Activated T-helper 2 cell treated with anti-CD3 and anti-CD28 coated beads, Interferon-gamma antibody, Interleukin-2, Interleukin-4, amounts not matched to agents 10 μg/mL and 5 μg/mL and 100 μg/mL, durations not matched to agents 14 hours and 24 hours and 36 hours (primary cell): Measurements from ENCODE around the gene PHTF2. TPM values are rescaled to one million over a fixed set of nuclear protein-coding genes. Genes with fewer than 3 reads are reported as not detected.
A peak's percentile ranks its signal among the peaks of the same experiment; 100 is the strongest.
"Not testable (repeated sequence)": the region's sequence is repeated elsewhere in the genome, so short reads cannot be mapped to it uniquely, and the experiment has no call there.

Source experiments
- DNase-seq: peaks from one replicate; pipeline ENCODE4 v3.0.0; 2021; ENCODE audit warnings: low spot score
- H3K27ac Mint-ChIP-seq: one replicate; pipeline ENCODE4 v1.8.0; 2021; ENCODE audit warnings: mixed read lengths
- H3K27me3 Mint-ChIP-seq: one replicate; pipeline ENCODE4 v1.8.0; 2021; ENCODE audit warnings: low read depth, mixed read lengths
- H3K36me3 Mint-ChIP-seq: one replicate; pipeline ENCODE4 v1.8.0; 2021; ENCODE audit warnings: low read depth, mixed read lengths
- H3K4me1 Mint-ChIP-seq: one replicate; pipeline ENCODE4 v1.8.0; 2021; ENCODE audit warnings: low read depth, mixed read lengths
- H3K4me3 Mint-ChIP-seq: one replicate; pipeline ENCODE4 v1.8.0; 2021; ENCODE audit warnings: low read depth, mild to moderate bottlenecking, moderate library complexity, mixed read lengths
- H3K9me3 Mint-ChIP-seq: one replicate; pipeline ENCODE4 v1.8.0; 2021; ENCODE audit warnings: mixed read lengths
- intact Hi-C: fragments of 100-400 bp; cut with micrococcal nuclease; formaldehyde crosslinking; loops from one replicate; pipeline ENCODE4 v1.15.1; 2023
- total RNA-seq: library from RNA; stranded (reverse); gene quantifications from 2 replicates; pipeline ENCODE4 v1.2.3, GENCODE V29; 2022

The PHTF2 gene
- total RNA-seq, 1 donor from 2014 or later, result 31.8 TPM

DNA sequence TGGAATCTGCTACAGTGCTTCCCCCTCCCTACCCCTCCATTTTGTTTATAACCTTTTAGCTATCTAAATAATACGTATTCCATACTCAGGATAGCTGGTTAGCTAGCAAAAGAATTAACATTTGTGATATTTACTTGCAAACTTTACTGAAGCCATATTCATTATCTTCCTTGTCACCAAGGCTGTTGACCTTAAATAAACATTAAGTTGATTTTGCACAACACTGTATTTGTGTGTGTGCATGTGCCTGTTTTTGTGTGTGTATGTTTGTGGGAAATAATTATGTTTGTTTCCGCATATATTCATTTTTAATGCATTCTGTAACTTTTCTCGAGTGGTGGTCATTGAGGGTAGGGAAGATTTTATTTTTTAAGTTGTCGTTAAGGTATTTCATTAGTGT, 16.2 kb upstream of the PHTF2 start:
- intact Hi-C loops, result no loop called here
- DNase-seq, result no peak
- peaks cover 9% of the 10 kb centered on the region for H3K4me1 Mint-ChIP-seq

DNA sequence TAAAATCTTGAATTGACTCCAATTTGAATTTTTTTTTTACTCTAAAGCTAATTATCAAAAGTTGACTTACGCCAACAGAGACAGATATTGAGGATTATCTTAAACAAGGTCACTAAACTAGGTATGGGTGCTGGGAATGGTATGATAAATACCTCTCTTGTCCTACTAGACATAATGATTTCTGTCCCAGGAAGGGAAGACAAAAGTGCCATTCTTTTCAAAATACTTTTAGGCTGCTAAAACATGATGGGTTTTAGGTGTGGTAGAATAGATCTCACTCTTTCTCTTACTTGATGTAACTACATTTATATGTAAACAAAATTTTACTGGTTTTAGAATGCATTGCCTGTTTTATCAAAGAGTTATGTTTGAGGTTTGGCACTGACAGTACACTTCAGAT, 15.5 kb upstream of the PHTF2 start:
- Mint-ChIP-seq H3K9me3 (no peaks in the 10 kb centered on the region), H3K27me3 (no peaks in the 10 kb centered on the region), H3K4me3 (no peak overlapping the region), H3K27ac (no peak overlapping the region), H3K4me1 (peaks cover 9% of the 10 kb centered on the region), H3K36me3 (peaks cover 53% of the 10 kb centered on the region)
- intact Hi-C loops, result no loop called here
- no peak for DNase-seq

More for the DNA sequence above, 16.2 kb upstream of the PHTF2 start:
- H3K27ac Mint-ChIP-seq, result no peak overlapping the region
- H3K36me3 Mint-ChIP-seq, result peaks cover 56% of the 10 kb centered on the region
- no peaks in the 10 kb centered on the region for H3K9me3 Mint-ChIP-seq
- no peak overlapping the region for H3K4me3 Mint-ChIP-seq
- H3K27me3 Mint-ChIP-seq, result no peaks in the 10 kb centered on the region

GRCh38 chr7:77783545-77783944, 15.0 kb upstream of the PHTF2 start:
- intact Hi-C loops, result no loop called here
- no peak for DNase-seq
- Mint-ChIP-seq H3K36me3 (peaks cover 50% of the 10 kb centered on the region), H3K4me1 (peaks cover 10% of the 10 kb centered on the region), H3K9me3 (no peaks in the 10 kb centered on the region), H3K4me3 (no peak overlapping the region), H3K27me3 (no peaks in the 10 kb centered on the region), H3K27ac (no peak overlapping the region)

DNA sequence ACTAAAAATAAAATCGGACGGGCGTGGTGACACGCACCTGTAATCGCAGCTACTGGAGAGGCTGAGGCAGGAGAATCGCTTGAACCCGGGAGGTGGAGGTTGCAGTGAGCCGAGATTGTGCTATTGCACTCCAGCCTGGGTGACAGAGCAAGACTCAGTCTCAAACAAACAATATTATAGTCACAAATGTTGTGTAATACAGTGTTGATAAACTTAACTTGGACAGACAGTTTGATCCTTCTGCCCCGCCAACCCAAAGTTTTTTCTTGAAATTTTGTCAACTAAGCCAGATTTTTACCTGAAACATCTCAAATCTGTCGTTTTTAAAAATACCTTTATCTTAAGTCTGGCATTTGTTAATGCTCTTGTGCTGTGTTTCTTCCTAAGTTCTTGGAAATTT, 14.1 kb upstream of the PHTF2 start:
- H3K27ac Mint-ChIP-seq, H3K9me3 Mint-ChIP-seq, DNase-seq, intact Hi-C loops, H3K27me3 Mint-ChIP-seq, H3K4me3 Mint-ChIP-seq: not testable (repeated sequence)
- Mint-ChIP-seq H3K4me1 (peaks cover 14% of the 10 kb centered on the region), H3K36me3 (peaks cover 49% of the 10 kb centered on the region)

GRCh38 chr7:77786018-77786417, 12.6 kb upstream of the PHTF2 start:
- H3K27ac Mint-ChIP-seq, result no peak overlapping the region
- no peaks in the 10 kb centered on the region for H3K9me3 Mint-ChIP-seq
- H3K27me3 Mint-ChIP-seq, result no peaks in the 10 kb centered on the region
- H3K4me1 Mint-ChIP-seq, result peaks cover 8% of the 10 kb centered on the region
- intact Hi-C loops, result no loop called here
- no peak for DNase-seq
- H3K36me3 Mint-ChIP-seq, result peaks cover 38% of the 10 kb centered on the region
- H3K4me3 Mint-ChIP-seq, result no peak overlapping the region

GRCh38 chr7:77786741-77787140, 11.8 kb upstream of the PHTF2 start:
- Mint-ChIP-seq H3K27ac (no peak overlapping the region), H3K4me3 (no peak overlapping the region), H3K36me3 (peaks cover 35% of the 10 kb centered on the region), H3K4me1 (peaks cover 8% of the 10 kb centered on the region), H3K27me3 (no peaks in the 10 kb centered on the region), H3K9me3 (no peaks in the 10 kb centered on the region)
- intact Hi-C loops, result no loop called here
- no peak for DNase-seq

GRCh38 chr7:77788327-77788902, 10.2 kb upstream of the PHTF2 start:
- no peak overlapping the region for H3K27ac Mint-ChIP-seq
- no peaks in the 10 kb centered on the region for H3K27me3 Mint-ChIP-seq
- H3K9me3 Mint-ChIP-seq, result no peaks in the 10 kb centered on the region
- no peak overlapping the region for H3K4me3 Mint-ChIP-seq
- H3K36me3 Mint-ChIP-seq, result peaks cover 25% of the 10 kb centered on the region
- no peak for DNase-seq
- intact Hi-C loops, result no loop called here
- H3K4me1 Mint-ChIP-seq, result peaks cover 5% of the 10 kb centered on the region

- Mint-ChIP-seq H3K9me3 (no peaks in the 10 kb centered on the region), H3K27me3 (no peaks in the 10 kb centered on the region), H3K4me1 (peaks cover 19% of the 10 kb centered on the region), H3K36me3 (peaks cover 20% of the 10 kb centered on the region), H3K27ac (no peak overlapping the region), H3K4me3 (no peak overlapping the region)
- DNase-seq, result no peak
- intact Hi-C loops, result loop anchor here (10.0 kb wide), 1 partner anchor 223 kb away; no protein-coding TSS in a partner anchor
These were observed 7.2 kb upstream of the PHTF2 start for GRCh38 chr7:77791336-77791735.

GRCh38 chr7:77791956-77792355, 6.6 kb upstream of the PHTF2 start:
- Mint-ChIP-seq H3K9me3 (no peaks in the 10 kb centered on the region), H3K4me3 (no peak overlapping the region), H3K27ac (no peak overlapping the region), H3K27me3 (no peaks in the 10 kb centered on the region), H3K4me1 (peaks cover 25% of the 10 kb centered on the region), H3K36me3 (peaks cover 23% of the 10 kb centered on the region)
- intact Hi-C loops, result loop anchor here (10.0 kb wide), 1 partner anchor 223 kb away; no protein-coding TSS in a partner anchor
- DNase-seq, result no peak

DNA sequence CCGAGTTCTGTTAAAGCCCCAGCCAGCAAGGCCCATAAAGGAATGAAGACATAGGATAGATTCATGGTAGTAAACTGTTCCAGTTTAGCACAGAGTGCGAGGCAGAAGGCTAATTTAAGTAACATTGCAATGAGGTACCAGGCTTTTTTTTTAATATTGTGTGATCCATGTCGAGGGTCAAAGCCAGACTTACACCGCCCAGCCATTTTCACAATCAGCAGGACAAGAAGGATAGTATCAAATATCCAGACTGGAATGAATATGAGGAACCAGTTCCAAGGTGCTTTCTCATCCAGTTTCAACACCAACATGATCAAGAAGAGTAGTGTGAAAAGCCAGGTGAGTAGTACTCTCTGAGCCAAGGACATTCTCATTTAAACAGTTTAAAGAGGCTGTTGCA, 4.6 kb upstream of the PHTF2 start:
- intact Hi-C loops, result loop anchor here (10.0 kb wide), 1 partner anchor 221 kb away; no protein-coding TSS in a partner anchor
- Mint-ChIP-seq H3K27ac (no peak overlapping the region), H3K9me3 (no peaks in the 10 kb centered on the region)

DNA sequence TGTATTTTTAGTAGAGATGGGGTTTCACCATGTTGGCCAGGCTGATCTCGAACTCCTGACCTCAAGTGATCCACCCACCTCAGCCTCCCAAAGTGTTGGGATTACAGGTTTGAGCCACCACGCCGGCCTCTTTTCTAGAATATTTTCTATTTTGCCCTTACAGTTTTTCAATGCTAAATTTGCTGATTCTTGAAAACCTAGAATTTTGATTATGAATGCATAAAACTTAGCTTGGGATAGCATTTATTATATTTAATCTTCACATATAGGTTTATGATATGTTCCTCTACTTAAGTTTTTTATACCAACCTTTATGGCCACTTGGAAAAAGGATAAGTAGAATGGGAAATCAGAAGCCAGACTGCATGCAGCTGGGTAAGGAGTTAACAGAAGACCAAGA, 2.5 kb upstream of the PHTF2 start:
- peak overlapping the region; percentile 9 for H3K27ac Mint-ChIP-seq
- H3K27me3 Mint-ChIP-seq, result no peaks in the 10 kb centered on the region
- H3K4me3 Mint-ChIP-seq, result peak overlapping the region; percentile 96
- H3K4me1 Mint-ChIP-seq, result peaks cover 42% of the 10 kb centered on the region
- no peaks in the 10 kb centered on the region for H3K9me3 Mint-ChIP-seq
- no peak for DNase-seq
- peaks cover 27% of the 10 kb centered on the region for H3K36me3 Mint-ChIP-seq
- intact Hi-C loops, result loop anchor here (5.0 to 10.0 kb wide), 2 partner anchors 39 to 219 kb away; no protein-coding TSS in a partner anchor

More for the DNA sequence above, 4.6 kb upstream of the PHTF2 start:
- Mint-ChIP-seq H3K4me3 (no peak overlapping the region), H3K27me3 (no peaks in the 10 kb centered on the region), H3K4me1 (peaks cover 30% of the 10 kb centered on the region), H3K36me3 (peaks cover 19% of the 10 kb centered on the region)
- DNase-seq, result no peak

- Mint-ChIP-seq H3K27me3 (no peaks in the 10 kb centered on the region), H3K36me3 (peaks cover 31% of the 10 kb centered on the region), H3K9me3 (no peaks in the 10 kb centered on the region), H3K27ac (no peak overlapping the region), H3K4me1 (peaks cover 48% of the 10 kb centered on the region), H3K4me3 (peak overlapping the region; percentile 96)
- intact Hi-C loops, result loop anchor here (5.0 to 10.0 kb wide), 2 partner anchors 40 to 218 kb away; no protein-coding TSS in a partner anchor
- no peak for DNase-seq
These were observed 1.6 kb upstream of the PHTF2 start for GRCh38 chr7:77796960-77797359.

GRCh38 chr7:77797734-77798393, 709 bp upstream of the PHTF2 start:
- intact Hi-C loops, result loop anchor here (1.0 to 10.0 kb wide), 7 partner anchors 33 to 261 kb away; partner anchors contain the start of genes PTPN12 and RSBN1L
- Mint-ChIP-seq H3K27ac (peak overlapping the region; percentile 96), H3K4me3 (peak overlapping the region; percentile 96), H3K4me1 (peaks cover 57% of the 10 kb centered on the region), H3K27me3 (no peaks in the 10 kb centered on the region), H3K9me3 (no peaks in the 10 kb centered on the region), H3K36me3 (peaks cover 39% of the 10 kb centered on the region)
- DNase-seq, result no peak
